ENCODE data around the gene CRKL.

CRKL gene

DNA sequence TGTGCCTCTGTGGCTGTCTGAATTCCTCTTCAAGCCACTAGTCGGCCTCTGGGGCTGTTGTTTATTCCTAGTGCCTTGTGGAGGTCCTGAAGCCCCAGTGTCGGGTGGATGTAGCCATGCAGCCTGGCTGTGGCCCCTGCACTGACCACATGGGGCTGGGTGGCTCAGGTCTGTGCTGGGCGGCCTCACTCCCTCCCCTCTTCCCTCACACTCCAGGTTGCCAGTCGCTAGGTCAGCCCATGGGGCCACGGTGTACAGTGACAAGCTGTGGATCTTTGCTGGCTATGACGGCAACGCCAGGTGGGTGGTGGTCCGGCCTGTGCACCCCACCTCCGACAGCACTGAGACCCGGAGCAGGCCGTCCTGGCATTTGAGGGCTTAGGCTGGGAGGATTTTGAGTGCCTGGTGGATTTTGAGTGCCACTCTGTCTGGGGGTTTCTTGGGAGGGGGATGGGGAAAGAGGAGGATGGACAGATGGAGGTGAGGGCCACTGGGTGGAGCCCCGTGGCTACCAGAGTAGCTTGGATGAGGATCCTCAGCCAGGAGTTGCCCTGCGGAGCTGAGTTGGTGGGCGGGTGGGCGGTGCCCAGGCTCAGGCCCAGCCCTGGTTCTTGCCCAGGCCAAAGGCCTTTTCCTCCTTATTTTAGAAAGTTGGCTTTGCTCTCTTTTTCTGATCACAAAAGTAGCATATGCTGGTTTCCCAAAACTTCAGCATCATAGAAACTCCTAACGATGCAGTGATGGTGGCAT is 71.5 kb downstream of the CRKL start:
- no peaks in the 10 kb centered on the region for H4K20me1 ChIP-seq (ENCODE audit: control insufficient read depth, insufficient read depth, low read depth, low read length)

DNA sequence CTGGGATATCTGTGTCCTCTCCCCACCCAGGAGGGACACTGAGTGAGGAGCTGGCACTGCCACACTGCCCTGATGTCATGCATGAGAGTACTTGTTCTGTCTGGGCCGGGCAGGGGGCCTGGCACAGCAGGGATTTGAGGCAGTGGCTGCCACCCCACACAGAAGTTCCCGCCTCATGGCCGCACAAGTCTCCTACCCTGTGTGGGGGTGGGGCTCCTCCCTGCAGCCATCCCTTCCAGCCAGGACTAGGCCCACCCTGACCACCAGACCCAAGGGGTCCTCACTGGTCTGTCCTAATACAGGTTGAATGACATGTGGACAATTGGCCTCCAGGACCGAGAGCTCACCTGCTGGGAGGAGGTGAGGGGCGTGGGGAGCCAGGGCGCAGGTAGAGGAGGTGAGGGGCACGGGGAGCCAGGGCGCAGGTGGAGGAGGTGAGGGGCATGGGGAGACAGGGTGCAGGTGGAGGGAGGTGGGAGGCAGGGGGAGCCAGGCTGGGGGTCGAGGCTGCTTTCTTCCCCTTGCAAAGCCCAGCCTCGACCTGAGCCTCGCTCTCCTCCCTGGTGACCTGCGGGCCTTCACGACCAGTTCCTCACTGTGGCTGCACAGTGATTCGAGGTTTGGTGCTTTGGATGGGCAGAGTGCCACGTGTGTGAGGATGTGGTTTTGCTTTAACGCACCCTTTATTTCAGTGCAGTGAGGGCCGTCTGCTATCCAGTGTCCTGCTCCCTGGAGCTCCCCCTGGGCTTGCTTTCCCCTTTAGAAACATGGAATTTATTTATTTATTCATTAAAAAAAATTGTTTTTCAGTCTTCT is 72.3 kb downstream of the CRKL start:
- H4K20me1 ChIP-seq (ENCODE audit: control insufficient read depth, insufficient read depth, low read depth, low read length): no peaks in the 10 kb centered on the region
- TF ChIP-seq, protein P1, sequence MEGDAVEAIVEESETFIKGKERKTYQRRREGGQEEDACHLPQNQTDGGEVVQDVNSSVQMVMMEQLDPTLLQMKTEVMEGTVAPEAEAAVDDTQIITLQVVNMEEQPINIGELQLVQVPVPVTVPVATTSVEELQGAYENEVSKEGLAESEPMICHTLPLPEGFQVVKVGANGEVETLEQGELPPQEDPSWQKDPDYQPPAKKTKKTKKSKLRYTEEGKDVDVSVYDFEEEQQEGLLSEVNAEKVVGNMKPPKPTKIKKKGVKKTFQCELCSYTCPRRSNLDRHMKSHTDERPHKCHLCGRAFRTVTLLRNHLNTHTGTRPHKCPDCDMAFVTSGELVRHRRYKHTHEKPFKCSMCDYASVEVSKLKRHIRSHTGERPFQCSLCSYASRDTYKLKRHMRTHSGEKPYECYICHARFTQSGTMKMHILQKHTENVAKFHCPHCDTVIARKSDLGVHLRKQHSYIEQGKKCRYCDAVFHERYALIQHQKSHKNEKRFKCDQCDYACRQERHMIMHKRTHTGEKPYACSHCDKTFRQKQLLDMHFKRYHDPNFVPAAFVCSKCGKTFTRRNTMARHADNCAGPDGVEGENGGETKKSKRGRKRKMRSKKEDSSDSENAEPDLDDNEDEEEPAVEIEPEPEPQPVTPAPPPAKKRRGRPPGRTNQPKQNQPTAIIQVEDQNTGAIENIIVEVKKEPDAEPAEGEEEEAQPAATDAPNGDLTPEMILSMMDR (IDR thresholded peaks at IDR 0.05; ENCODE audit: low read depth, low read length, poor library complexity, severe bottlenecking): no peak
- TF ChIP-seq EZH2phosphoT487 (IDR thresholded peaks at IDR 0.05; ENCODE audit: borderline replicate concordance, low read length): no peak
- no peaks in the 10 kb centered on the region for H3K9me3 ChIP-seq (ENCODE audit: control insufficient read depth, insufficient read depth, low read length)
- 0 out of 2 replicates have a peak, but pooled peaks cover under 1% of the 10 kb centered on the region for H3K79me2 ChIP-seq (ENCODE audit: control insufficient read depth, low read length)
- H3K4me2 ChIP-seq (ENCODE audit: low read length): no peak overlapping the region
- no peak overlapping the region for H3K27ac ChIP-seq (ENCODE audit: low read depth, low read length)
- no peaks in the 10 kb centered on the region for H3F3A ChIP-seq (ENCODE audit: control insufficient read depth, insufficient read depth)
- H3K9me2 ChIP-seq (replicated peaks; ENCODE audit: control insufficient read depth, low read length): no peaks in the 10 kb centered on the region
- no peak overlapping the region for H3K4me3 ChIP-seq (ENCODE audit: low read length)
- no peaks in the 10 kb centered on the region for H3K27me3 ChIP-seq (ENCODE audit: control insufficient read depth, low read length)
- H3K36me3 ChIP-seq (ENCODE audit: control insufficient read depth, low read length): peaks cover 57% of the 10 kb centered on the region
- H3K4me1 ChIP-seq (ENCODE audit: control insufficient read depth, low read length): peaks cover 8% of the 10 kb centered on the region

More for the DNA sequence above, 71.5 kb downstream of the CRKL start:
- Histone ChIP-seq H3K27ac (ENCODE audit: low read depth, low read length) (no peak overlapping the region), H3K4me2 (ENCODE audit: low read length) (no peak overlapping the region), H3K4me1 (ENCODE audit: control insufficient read depth, low read length) (peaks cover 8% of the 10 kb centered on the region), H3K27me3 (ENCODE audit: control insufficient read depth, low read length) (no peaks in the 10 kb centered on the region), H3F3A (ENCODE audit: control insufficient read depth, insufficient read depth) (no peaks in the 10 kb centered on the region), H3K79me2 (ENCODE audit: control insufficient read depth, low read length) (peaks cover 8% of the 10 kb centered on the region), H3K9me3 (ENCODE audit: control insufficient read depth, insufficient read depth, low read length) (no peaks in the 10 kb centered on the region), H3K9me2 (replicated peaks; ENCODE audit: control insufficient read depth, low read length) (no peaks in the 10 kb centered on the region), H3K36me3 (ENCODE audit: control insufficient read depth, low read length) (peaks cover 65% of the 10 kb centered on the region), H3K4me3 (ENCODE audit: low read length) (no peak overlapping the region)
- TF ChIP-seq EZH2phosphoT487 (IDR thresholded peaks at IDR 0.05; ENCODE audit: borderline replicate concordance, low read length): no peak
- TF ChIP-seq, protein P1 (IDR thresholded peaks at IDR 0.05; ENCODE audit: low read depth, low read length, poor library complexity, severe bottlenecking): no peak

DNA sequence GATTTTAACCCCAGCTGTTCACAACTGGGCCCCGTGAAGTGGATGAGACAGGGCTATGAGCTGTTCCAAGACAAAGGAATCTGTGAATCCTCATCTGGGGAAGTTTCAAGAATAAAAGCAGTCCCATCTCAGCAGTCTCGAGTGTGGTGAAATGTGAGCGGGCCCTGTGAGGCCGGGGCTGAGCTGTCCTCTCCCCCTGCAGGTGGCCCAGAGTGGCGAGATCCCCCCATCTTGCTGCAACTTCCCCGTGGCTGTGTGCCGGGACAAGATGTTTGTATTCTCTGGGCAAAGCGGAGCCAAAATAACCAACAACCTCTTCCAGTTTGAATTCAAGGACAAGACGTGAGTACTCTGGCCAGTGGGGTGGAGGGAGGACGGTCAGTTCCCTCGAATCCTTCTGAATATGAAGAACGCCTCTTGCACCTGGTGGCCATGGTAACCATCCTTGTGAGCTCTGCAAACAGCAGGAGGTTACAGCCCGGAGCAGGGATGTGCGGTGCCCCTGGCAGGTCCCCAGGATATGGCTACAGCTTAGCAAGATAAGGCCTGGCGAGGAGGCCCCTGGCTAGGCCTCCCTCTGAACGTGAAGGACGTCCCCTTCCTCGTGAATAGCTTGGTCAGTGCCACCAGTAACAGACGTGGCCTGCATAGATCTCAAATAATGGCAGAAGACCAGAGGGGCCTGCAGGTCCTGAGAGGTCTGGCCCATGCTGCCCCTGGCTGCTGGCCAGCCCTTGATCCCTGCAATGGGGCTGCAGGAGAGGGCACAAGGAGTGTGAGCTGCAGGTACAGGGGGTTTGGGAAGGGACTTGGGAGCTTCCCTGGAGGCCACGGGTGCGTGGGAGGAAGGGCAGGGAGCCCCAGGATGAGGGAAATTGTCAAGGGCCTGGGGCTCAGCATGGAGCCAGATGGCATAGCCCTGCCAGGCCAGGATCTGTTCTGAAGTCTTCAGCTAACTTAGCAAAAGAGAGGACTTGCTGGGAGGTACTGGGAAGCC is 73.3 kb downstream of the CRKL start:
- TF ChIP-seq EZH2phosphoT487 (IDR thresholded peaks at IDR 0.05; ENCODE audit: borderline replicate concordance, low read length): no peak
- TF ChIP-seq, protein P1 (IDR thresholded peaks at IDR 0.05; ENCODE audit: low read depth, low read length, poor library complexity, severe bottlenecking): no peak
- no peaks in the 10 kb centered on the region for H4K20me1 ChIP-seq (ENCODE audit: control insufficient read depth, insufficient read depth, low read depth, low read length)

More for the DNA sequence above, 73.3 kb downstream of the CRKL start:
- H3K79me2 ChIP-seq (ENCODE audit: control insufficient read depth, low read length): no peaks in the 10 kb centered on the region
- H3K4me3 ChIP-seq (ENCODE audit: low read length): no peak overlapping the region
- no peaks in the 10 kb centered on the region for H3K9me3 ChIP-seq (ENCODE audit: control insufficient read depth, insufficient read depth, low read length)
- H3K27ac ChIP-seq (ENCODE audit: low read depth, low read length): no peak overlapping the region
- no peaks in the 10 kb centered on the region for H3F3A ChIP-seq (ENCODE audit: control insufficient read depth, insufficient read depth)
- H3K27me3 ChIP-seq (ENCODE audit: control insufficient read depth, low read length): no peaks in the 10 kb centered on the region
- no peak overlapping the region for H3K4me2 ChIP-seq (ENCODE audit: low read length)
- no peaks in the 10 kb centered on the region for H3K9me2 ChIP-seq (replicated peaks; ENCODE audit: control insufficient read depth, low read length)
- H3K4me1 ChIP-seq (ENCODE audit: control insufficient read depth, low read length): peaks cover 8% of the 10 kb centered on the region
- peaks cover 55% of the 10 kb centered on the region for H3K36me3 ChIP-seq (ENCODE audit: control insufficient read depth, low read length)
